ENCODE data around the gene VRK1.

Gene VRK1

GRCh38 chr14:96776791-96777190 lies 20.4 kb upstream of the VRK1 start:
- TF ChIP-seq CTCF (conservative IDR thresholded peaks at IDR 0.05) = no peak
- no peak overlapping the region for H3K27ac ChIP-seq

- no peak overlapping the region for H3K27ac ChIP-seq
- no peak for TF ChIP-seq CTCF (conservative IDR thresholded peaks at IDR 0.05)
Observed at GRCh38 chr14:96780500-96780899, 16.7 kb upstream of the VRK1 start.

- H3K27ac ChIP-seq = no peak overlapping the region
- TF ChIP-seq CTCF (conservative IDR thresholded peaks at IDR 0.05) = no peak
Observed at GRCh38 chr14:96781371-96781770, 15.8 kb upstream of the VRK1 start.

- H3K27ac ChIP-seq = no peak overlapping the region
- no peak for TF ChIP-seq CTCF (conservative IDR thresholded peaks at IDR 0.05)
Observed at GRCh38 chr14:96782436-96782835, 14.7 kb upstream of the VRK1 start.

GRCh38 chr14:96783043-96783914 lies 13.9 kb upstream of the VRK1 start:
- no peak overlapping the region for H3K27ac ChIP-seq
- no peak for TF ChIP-seq CTCF (conservative IDR thresholded peaks at IDR 0.05)

- H3K27ac ChIP-seq = no peak overlapping the region
- TF ChIP-seq CTCF (conservative IDR thresholded peaks at IDR 0.05) = no peak
Observed at GRCh38 chr14:96783915-96784224, 13.3 kb upstream of the VRK1 start.

- H3K27ac ChIP-seq = no peak overlapping the region
- TF ChIP-seq CTCF (conservative IDR thresholded peaks at IDR 0.05) = no peak
Observed at GRCh38 chr14:96790186-96790585, 7.0 kb upstream of the VRK1 start.

Data from VCaP (cell line).